ENCODE data around the gene FAM120A.

FAM120A gene

DNA sequence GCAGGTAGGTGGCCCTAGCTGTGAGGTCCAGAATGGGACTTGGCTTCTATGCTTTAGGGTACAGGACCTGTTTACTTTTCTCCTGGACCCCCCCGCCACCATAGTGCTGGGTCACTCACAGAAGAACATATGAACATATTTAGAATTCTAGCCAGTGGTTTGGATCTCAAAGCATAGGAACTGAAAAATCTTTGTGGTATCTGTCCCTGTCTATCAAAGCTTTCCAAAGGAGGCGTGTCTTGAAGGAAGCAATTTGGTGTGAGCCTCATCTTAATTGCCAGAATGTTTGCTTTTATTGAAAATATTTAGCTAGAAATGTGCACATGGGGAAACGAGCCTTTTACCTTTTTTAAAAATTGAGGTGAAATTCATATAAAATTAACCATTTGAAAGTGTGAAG, 131.1 kb downstream of the FAM120A start:
- no peak for DNase-seq

- DNase-seq = no peak
Observed at GRCh38 chr9:93585259-93585658, 133.8 kb downstream of the FAM120A start.

DNA sequence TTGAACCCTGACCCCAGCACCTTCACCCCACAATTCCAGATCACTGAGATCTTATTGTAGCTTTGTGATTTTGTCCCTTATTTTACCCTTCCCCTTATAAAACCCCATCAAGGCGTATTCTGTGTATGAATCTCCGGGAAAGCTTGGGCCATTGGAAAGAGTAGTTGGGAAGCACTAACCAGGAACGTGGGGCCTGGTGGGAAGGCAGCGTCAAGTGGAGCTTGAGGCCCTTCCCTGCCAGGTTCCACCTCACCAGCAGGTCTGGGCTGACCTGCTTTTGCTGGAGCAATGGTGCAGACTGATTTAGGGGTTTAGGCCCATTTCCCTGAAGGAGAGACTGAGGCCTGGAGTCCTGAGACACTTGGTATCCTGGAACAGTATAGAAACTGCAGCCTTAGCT, 134.2 kb downstream of the FAM120A start:
- DNase-seq = no peak

GRCh38 chr9:93586290-93587057, 135.0 kb downstream of the FAM120A start:
- DNase-seq = no peak

GRCh38 chr9:93587284-93587650, 135.8 kb downstream of the FAM120A start:
- no peak for DNase-seq

DNA sequence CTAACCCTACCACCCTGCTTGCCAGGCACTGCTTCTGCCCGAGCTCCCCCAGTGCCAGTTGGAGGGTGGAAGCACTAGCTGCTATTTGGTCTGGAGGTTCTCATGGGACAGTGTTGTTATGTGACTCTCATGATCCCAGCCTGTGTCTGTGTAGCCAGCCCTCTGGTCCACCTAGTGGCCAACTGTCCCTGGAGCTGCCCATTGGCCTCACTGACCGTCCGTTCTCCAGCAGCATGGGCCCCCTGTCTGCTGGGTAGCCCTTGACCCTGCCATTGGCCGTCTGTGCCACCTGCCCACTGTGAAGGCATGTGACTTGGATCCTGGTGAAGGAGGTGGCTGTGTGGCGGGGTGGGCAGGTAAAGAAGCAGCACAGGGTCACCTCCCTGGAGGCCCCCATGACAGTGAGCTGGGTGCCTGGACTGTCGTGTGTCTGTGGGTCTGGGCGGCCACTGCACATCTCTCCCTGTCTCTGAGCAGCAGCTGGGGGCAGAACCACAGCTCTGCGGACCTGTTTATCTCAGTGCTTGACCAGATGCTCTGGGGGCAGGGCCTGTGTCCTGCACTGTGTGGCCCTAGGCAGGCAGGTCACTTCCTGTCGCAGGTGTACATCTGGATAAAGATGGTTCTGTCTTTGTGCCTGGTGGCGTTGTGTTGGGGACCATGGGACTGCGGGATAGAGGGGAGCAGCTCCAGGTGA, 136.3 kb downstream of the FAM120A start:
- no peak for DNase-seq

DNA sequence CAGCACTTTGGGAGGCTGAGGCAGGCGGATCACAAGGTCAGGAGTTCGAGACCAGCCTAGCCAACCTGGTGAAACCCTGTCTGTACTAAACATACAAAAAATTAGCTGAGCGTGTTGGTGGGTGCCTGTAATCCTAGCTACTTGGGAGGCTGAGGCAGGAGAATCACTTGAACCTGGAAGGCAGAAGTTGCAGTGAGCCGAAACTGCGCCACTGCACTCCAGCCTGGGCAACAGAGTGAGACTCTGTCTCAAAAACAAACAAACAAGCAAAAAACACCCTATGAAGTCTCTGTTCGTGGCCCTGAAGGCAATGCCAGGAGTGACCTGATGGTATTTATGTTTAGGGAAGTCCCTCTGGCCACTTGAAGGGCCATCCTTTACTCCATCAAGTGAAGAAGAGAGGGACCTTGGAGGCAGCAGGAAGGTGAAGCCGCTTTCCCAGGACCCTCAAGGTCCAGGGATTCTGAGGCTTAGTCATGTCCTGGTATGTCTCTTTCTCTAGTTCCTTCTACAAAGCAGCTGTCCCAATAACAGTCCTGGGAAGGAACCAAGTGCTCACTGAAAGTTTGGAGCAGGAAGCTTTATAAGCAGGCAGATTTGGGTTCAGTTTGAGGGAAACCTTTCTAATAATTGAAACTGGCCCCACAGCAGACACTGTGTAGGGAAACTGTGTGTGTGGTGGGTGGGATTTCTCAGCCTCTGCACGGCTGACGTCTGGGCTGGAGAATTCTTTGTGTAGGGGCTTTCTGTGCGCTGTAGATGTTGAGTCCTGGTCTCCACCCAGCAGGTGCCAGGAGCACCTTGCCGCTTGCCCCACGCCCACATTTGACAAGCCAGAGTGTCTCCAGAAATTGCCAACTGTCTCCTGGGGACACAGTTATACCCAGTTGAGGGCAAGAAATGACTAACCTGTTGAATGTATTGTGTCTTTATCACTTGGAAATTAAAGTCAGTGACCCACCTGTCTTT, 137.4 kb downstream of the FAM120A start:
- DNase-seq = no peak

DNA sequence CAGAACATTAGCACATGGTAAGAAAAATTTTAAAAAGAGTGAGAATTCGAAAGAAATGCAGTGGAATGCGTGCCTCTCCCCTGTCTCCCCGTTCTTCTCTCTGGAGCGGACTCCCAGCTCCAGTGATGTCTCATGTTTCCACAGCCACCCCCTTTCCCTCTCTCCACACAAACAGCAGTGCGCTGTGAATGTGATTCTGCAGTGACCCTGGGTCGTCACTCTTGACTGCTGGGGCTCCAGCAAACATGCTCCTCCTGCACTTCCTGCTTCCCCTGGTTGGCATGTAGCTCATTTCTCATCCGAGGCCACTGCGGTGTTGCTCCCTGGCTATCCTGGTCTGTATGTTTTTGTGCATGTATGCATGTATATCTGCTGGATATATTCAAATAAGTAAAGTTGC, 138.2 kb downstream of the FAM120A start:
- no peak for DNase-seq

DNA sequence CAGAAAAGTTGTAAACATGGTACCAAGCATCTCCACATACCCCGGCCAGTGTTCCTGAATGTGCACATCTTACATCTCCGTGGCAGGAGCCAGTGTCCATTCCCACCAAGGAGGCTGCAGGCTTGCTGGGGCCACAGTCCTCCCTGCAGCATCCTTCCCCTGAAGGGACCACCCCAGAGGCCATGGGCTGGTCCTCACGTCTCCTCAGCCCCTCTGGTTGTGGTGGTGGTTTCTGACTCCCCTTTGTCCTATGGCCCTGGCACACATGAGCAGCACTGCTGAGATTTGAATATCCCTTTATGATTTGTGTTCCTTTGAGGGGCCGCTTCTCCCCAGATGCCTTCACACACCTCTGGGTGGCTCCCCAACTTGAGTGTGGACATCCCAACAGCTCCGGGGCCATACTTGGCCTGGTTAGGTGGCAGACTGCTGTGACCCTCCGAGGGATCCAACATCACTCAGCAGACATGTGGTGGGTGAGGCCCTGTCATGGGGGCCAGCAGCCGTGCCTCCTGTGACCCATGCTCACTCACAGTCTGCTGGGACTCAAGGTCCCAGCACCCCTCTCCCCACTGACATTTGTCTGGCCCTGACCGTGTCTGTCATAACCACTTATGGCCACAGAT, 139.2 kb downstream of the FAM120A start:
- DNase-seq = no peak

GRCh38 chr9:93591301-93592007, 140.0 kb downstream of the FAM120A start:
- DNase-seq = no peak

DNA sequence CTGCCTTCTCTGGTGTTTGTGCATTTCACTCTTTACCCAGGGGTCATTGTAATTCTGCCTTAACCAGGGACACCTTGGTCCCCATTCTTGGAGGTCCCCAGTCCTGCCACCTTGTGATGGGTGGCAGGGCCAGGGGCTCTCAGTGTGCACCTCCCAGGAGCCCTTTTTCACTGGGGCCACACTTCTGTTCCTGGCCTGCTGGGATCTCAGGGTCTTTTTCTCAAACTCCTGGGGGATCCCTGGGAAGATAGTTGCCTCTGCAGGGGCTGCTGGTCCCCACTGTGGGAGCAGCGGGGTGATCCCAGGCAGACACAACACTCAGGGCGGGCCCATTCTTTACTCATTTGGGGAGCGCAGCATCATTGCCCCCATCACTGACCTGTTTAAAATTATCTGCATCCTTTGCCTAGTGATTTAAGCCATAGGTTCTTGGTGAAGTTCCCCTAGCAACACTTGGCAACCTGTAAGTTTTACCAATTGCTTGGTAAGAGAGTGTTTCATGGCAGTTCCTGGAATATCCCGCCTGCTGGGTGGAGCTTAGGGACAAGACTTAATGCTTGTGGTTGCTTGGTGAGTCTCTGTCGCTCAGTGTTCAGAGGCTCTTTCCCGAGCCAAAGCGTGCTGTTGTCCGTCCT, 140.6 kb downstream of the FAM120A start:
- DNase-seq = no peak

- DNase-seq = no peak
Observed at GRCh38 chr9:93592643-93593021, 141.1 kb downstream of the FAM120A start.

GRCh38 chr9:93593144-93593658, 141.7 kb downstream of the FAM120A start:
- DNase-seq = no peak

- no peak for DNase-seq
Observed at GRCh38 chr9:93594041-93594756, 142.7 kb downstream of the FAM120A start.

GRCh38 chr9:93595461-93595860, 144.0 kb downstream of the FAM120A start:
- DNase-seq = no peak

DNA sequence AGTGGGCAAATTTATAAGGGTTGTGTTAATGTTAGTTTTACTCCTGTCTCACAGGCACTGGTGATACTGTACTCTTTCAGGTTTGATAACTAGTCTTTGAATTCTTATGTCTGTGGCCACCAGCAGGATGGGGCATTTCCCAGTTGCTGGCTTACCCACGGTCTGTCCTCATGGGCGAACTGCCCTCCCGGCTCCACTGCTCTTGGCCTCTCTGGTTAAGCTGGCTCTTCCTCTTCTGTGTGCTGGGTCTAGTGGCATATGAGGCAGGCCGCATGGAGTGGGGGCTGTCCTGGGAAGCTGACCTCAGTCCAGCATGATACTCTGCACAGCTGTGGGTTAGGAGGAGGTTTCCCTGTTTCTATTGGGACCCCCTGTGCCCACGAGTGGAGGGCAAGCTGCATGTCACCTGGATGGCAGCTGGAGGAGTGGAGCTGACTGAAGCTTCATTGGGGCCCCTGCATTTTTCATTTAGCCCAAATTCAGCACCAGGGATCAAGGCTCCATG, 144.4 kb downstream of the FAM120A start:
- no peak for DNase-seq

DNA sequence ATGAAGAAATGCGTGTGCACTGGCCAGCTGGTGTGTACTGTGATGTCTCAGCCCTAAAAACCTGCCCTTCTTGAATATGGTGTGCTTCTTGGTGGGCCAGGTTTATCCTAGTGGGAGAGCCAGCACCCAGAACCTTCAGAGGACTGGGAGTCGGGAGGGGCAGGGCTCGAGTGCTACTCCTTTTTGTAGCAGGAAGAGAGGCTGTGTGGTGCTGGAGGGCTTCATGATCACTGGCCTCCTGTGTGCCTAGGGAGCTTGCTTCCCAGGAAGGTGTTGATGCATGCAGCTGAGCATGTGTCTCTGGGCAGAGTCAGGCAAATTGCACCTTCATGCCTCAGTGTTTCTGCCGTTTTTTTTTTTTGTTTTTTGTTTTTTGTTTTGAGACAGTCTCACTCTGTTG, 144.9 kb downstream of the FAM120A start:
- DNase-seq = no peak

- no peak for DNase-seq
Observed at GRCh38 chr9:93597142-93597706, 145.7 kb downstream of the FAM120A start.

DNA sequence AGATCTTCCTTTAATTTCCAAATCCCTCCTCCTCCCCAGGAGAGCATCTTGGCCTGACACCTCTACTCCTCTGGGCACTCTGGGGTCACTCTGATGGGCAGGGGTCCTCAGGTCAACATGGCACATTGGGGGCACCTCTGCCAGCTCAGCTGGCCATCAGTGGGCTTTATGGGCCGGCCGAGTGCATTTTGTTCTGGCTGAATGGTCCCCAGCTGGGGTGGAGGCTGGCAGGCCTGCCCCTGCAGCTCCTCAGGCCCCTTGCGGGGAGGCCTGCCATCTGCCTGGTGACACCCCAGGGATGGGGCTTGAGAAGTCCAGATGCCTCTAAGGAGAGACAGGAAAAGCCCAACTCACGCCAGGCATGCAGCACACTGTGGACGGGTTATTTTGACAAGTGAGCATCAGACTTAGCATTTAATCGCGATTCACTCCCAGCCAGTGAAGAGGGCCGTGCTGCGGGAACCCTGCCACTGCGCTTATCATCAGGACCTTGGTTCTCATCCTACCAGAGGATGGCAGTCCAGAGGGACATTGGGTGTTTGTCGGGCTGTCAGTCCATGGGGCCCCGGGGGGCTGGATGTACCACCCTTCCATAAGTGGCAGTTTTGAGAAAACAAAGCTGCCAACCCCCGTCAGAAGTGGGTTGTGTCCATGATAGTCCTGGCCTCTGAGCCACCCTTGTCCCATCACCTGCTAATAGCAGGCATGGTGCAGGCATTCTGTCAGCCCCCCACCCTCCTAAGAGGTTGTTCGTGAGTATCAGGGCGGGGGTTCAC, 146.6 kb downstream of the FAM120A start:
- no peak for DNase-seq
